Neural cell (in vitro differentiated cells): ENCODE results near the gene ASB1. TPM values are rescaled to one million over a fixed set of nuclear protein-coding genes. Genes with fewer than 3 reads are reported as not detected.

Experiments
- H2AFZ ChIP-seq: fragments of 200-600, 300-800 bp; sonication (generic), shearing (Covaris generic); 2 replicates; pipeline ENCODE4 v1.6.0; 2014; ENCODE audit warnings: low read depth, mild to moderate bottlenecking, antibody characterized with exemption, low read length, moderate library complexity
- H3F3A ChIP-seq: fragments of 200-600 bp; shearing (Covaris generic); 2 replicates; pipeline ENCODE4 v1.6.1; 2016; ENCODE audit warnings: mild to moderate bottlenecking, moderate library complexity, mixed read lengths, antibody characterized with exemption, low read length; ENCODE audit not compliant: insufficient read depth, poor library complexity, severe bottlenecking
- H3K27ac ChIP-seq: fragments of 200-600, 300-800 bp; sonication (generic), shearing (Covaris generic); 2 replicates; pipeline ENCODE4 v1.5.1; 2014; ENCODE audit warnings: mild to moderate bottlenecking, low read length, moderate library complexity
- H3K27me3 ChIP-seq: fragments of 300-800, 200-600 bp; sonication (generic), shearing (Covaris generic); 2 replicates; pipeline ENCODE4 v1.6.0; 2014; ENCODE audit warnings: mild to moderate bottlenecking, low read depth, low read length, moderate library complexity; ENCODE audit not compliant: insufficient read depth
- H3K36me3 ChIP-seq: fragments of 300-800, 200-600 bp; sonication (generic), shearing (Covaris generic); 2 replicates; pipeline ENCODE4 v1.5.1; 2014; ENCODE audit warnings: mild to moderate bottlenecking, antibody characterized with exemption, low read length, moderate library complexity; ENCODE audit not compliant: insufficient read depth
- H3K4me2 ChIP-seq: fragments of 300-800, 200-600 bp; sonication (generic), shearing (Covaris generic); 2 replicates; pipeline ENCODE4 v1.6.0; 2014; ENCODE audit warnings: mild to moderate bottlenecking, low read length
- H3K4me3 ChIP-seq: fragments of 300-800, 200-600 bp; sonication (generic), shearing (Covaris generic); 2 replicates; pipeline ENCODE4 v1.5.1; 2014; ENCODE audit warnings: mild to moderate bottlenecking, low read length, moderate library complexity
- H3K79me2 ChIP-seq: fragments of 200-600 bp; shearing (Covaris generic); replicated peaks from 2 replicates; pipeline ENCODE4 v1.6.0; 2014; ENCODE audit warnings: mild to moderate bottlenecking, low read length, moderate library complexity; ENCODE audit not compliant: insufficient read depth
- H3K9ac ChIP-seq: fragments of 300-800, 200-600 bp; sonication (generic), shearing (Covaris generic); 2 replicates; pipeline ENCODE4 v1.6.1; 2016; ENCODE audit warnings: mild to moderate bottlenecking, low read length, mixed read lengths
- H3K9me2 ChIP-seq: fragments of 200-600 bp; shearing (Covaris generic); 2 replicates; pipeline ENCODE4 v1.6.1; 2016; ENCODE audit warnings: mild to moderate bottlenecking, low read length, mixed read lengths; ENCODE audit not compliant: insufficient read depth
- H3K9me3 ChIP-seq: fragments of 200-600, 300-800 bp; sonication (generic), shearing (Covaris generic); 2 replicates; pipeline ENCODE4 v1.6.1; 2016; ENCODE audit warnings: mild to moderate bottlenecking, mixed run types, low read length, moderate library complexity, mixed read lengths
- H4K20me1 ChIP-seq: fragments of 200-600 bp; shearing (Covaris generic); 2 replicates; pipeline ENCODE4 v1.6.1; 2016; ENCODE audit warnings: mild to moderate bottlenecking, mixed run types; ENCODE audit not compliant: insufficient read depth
- EP300 ChIP-seq: fragments of 450-650 bp; conservative IDR thresholded peaks from 2 replicates; pipeline ENCODE4 v1.6.1; 2014; ENCODE audit warnings: antibody characterized with exemption, mild to moderate bottlenecking, moderate library complexity; ENCODE audit not compliant: poor library complexity, severe bottlenecking
- EZH2 ChIP-seq: fragments of 200-600, 300-800 bp; shearing (Covaris generic), sonication (generic); IDR thresholded peaks from 2 replicates; pipeline ENCODE4 v1.6.1; 2014; ENCODE audit warnings: antibody characterized with exemption, low read length, borderline replicate concordance, mild to moderate bottlenecking; ENCODE audit not compliant: insufficient read depth, poor library complexity, severe bottlenecking
- MXI1 ChIP-seq: fragments of 450-650 bp; conservative IDR thresholded peaks from 2 replicates; pipeline ENCODE4 v1.6.1; 2014; ENCODE audit warnings: antibody characterized with exemption, mild to moderate bottlenecking; ENCODE audit not compliant: poor library complexity, severe bottlenecking
- POLR2AphosphoS5 ChIP-seq: IDR thresholded peaks from 2 replicates; pipeline ENCODE4 v1.6.1; 2012
- RAD21 ChIP-seq: fragments of 450-650 bp; conservative IDR thresholded peaks from 2 replicates; pipeline ENCODE4 v1.6.1; 2014; ENCODE audit warnings: antibody characterized with exemption, mild to moderate bottlenecking, moderate library complexity
- SMC3 ChIP-seq: fragments of 450-650 bp; conservative IDR thresholded peaks from 2 replicates; pipeline ENCODE4 v1.6.1; 2014; ENCODE audit warnings: antibody characterized with exemption, mild to moderate bottlenecking, moderate library complexity; ENCODE audit not compliant: poor library complexity
- TAF1 ChIP-seq: IDR thresholded peaks from 2 replicates; pipeline ENCODE4 v1.6.1; 2012; ENCODE audit warnings: low read depth
- polyA plus RNA-seq: library from polyadenylated mRNA; depleted of rRNA; stranded (reverse); fragments of >200 nt; gene quantifications from 2 replicates; pipeline ENCODE4 v1.2.3, GENCODE V29; 2014
- TF ChIP-seq, protein P1 (sequence below): IDR thresholded peaks from 2 replicates; pipeline ENCODE4 v1.6.1; 2012; ENCODE audit warnings: borderline replicate concordance
- TF ChIP-seq, protein P2 (sequence below): fragments of 450-650 bp; IDR thresholded peaks from 2 replicates; pipeline ENCODE4 v1.5.1; 2014; ENCODE audit warnings: antibody characterized with exemption, mild to moderate bottlenecking, moderate library complexity; ENCODE audit not compliant: poor library complexity, severe bottlenecking

ASB1 gene
- polyA plus RNA-seq, 1 donor from 2014 or later = 13.7 TPM

DNA sequence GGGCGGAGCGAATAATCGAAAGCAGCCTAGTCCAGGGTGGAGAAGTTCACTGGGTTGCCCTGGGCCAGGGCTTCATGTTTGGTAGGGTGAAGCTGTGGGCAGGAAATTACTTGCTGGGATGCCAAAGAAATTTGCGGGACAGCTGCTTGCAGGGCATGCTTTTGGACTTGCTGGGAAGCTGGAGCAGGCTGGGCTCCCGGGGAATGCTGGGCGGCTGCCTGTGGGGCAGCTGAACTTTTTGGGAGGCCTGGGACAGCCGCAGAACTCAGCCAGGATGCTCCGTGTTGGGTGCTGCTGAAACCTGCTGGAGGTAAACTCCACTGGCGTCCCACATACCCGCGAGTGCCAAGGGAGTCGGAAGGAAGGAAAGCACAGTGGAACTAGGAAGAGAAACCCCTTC is 31.9 kb downstream of the ASB1 start:
- Histone ChIP-seq H3K4me3 (no peak overlapping the region), H4K20me1 (no peaks in the 10 kb centered on the region), H3K9me2 (no peaks in the 10 kb centered on the region), H3K27ac (no peak overlapping the region), H3K9me3 (no peaks in the 10 kb centered on the region), H3K9ac (no peak overlapping the region), H3K36me3 (no peaks in the 10 kb centered on the region), H3K79me2 (no peaks in the 10 kb centered on the region), H3F3A (no peaks in the 10 kb centered on the region), H3K4me2 (no peak overlapping the region), H2AFZ (no peak overlapping the region), H3K27me3 (no peaks in the 10 kb centered on the region)
- TF ChIP-seq EP300 (no peak), RAD21 (no peak)

DNA sequence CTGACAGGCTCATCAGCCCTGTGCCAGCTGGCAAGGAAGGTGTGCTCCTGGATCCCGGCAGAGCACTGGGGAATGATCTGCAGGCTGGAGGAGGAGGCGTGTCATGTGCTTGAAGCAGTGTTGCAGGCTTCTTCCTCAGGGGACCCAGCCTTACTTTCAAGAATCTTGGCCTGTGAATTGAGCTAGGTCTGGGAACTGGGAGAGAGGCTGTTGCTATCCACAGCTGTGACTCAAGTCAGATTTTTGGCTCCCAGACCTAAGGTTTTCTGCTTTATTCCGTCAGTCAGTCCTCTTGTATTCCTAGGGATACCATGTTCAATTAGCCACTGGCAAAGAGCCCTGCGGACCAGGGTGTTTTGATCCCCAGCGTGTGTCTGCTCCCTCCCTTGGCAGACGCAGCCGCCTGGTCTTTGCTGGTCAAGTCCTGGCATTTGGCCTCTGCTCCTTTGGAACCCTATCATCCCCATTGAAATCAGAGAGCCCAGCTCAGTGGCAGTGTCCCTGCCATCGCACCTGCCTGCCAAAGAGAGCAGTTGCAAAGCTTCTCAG is 32.4 kb downstream of the ASB1 start:
- Histone ChIP-seq H4K20me1 (no peaks in the 10 kb centered on the region), H3K27me3 (no peaks in the 10 kb centered on the region), H3K4me2 (no peak overlapping the region), H3K9me2 (no peaks in the 10 kb centered on the region), H3K27ac (no peak overlapping the region), H2AFZ (no peak overlapping the region), H3K4me3 (no peak overlapping the region), H3F3A (no peaks in the 10 kb centered on the region), H3K36me3 (no peaks in the 10 kb centered on the region), H3K9me3 (no peaks in the 10 kb centered on the region), H3K79me2 (no peaks in the 10 kb centered on the region), H3K9ac (no peak overlapping the region)
- TF ChIP-seq EZH2 (no peak), POLR2AphosphoS5 (no peak), MXI1 (no peak), EP300 (no peak), SMC3 (no peak), TAF1 (no peak), RAD21 (no peak)
- TF ChIP-seq, protein P1, sequence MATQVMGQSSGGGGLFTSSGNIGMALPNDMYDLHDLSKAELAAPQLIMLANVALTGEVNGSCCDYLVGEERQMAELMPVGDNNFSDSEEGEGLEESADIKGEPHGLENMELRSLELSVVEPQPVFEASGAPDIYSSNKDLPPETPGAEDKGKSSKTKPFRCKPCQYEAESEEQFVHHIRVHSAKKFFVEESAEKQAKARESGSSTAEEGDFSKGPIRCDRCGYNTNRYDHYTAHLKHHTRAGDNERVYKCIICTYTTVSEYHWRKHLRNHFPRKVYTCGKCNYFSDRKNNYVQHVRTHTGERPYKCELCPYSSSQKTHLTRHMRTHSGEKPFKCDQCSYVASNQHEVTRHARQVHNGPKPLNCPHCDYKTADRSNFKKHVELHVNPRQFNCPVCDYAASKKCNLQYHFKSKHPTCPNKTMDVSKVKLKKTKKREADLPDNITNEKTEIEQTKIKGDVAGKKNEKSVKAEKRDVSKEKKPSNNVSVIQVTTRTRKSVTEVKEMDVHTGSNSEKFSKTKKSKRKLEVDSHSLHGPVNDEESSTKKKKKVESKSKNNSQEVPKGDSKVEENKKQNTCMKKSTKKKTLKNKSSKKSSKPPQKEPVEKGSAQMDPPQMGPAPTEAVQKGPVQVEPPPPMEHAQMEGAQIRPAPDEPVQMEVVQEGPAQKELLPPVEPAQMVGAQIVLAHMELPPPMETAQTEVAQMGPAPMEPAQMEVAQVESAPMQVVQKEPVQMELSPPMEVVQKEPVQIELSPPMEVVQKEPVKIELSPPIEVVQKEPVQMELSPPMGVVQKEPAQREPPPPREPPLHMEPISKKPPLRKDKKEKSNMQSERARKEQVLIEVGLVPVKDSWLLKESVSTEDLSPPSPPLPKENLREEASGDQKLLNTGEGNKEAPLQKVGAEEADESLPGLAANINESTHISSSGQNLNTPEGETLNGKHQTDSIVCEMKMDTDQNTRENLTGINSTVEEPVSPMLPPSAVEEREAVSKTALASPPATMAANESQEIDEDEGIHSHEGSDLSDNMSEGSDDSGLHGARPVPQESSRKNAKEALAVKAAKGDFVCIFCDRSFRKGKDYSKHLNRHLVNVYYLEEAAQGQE = no peak
- TF ChIP-seq, protein P2, sequence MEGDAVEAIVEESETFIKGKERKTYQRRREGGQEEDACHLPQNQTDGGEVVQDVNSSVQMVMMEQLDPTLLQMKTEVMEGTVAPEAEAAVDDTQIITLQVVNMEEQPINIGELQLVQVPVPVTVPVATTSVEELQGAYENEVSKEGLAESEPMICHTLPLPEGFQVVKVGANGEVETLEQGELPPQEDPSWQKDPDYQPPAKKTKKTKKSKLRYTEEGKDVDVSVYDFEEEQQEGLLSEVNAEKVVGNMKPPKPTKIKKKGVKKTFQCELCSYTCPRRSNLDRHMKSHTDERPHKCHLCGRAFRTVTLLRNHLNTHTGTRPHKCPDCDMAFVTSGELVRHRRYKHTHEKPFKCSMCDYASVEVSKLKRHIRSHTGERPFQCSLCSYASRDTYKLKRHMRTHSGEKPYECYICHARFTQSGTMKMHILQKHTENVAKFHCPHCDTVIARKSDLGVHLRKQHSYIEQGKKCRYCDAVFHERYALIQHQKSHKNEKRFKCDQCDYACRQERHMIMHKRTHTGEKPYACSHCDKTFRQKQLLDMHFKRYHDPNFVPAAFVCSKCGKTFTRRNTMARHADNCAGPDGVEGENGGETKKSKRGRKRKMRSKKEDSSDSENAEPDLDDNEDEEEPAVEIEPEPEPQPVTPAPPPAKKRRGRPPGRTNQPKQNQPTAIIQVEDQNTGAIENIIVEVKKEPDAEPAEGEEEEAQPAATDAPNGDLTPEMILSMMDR = no peak

DNA sequence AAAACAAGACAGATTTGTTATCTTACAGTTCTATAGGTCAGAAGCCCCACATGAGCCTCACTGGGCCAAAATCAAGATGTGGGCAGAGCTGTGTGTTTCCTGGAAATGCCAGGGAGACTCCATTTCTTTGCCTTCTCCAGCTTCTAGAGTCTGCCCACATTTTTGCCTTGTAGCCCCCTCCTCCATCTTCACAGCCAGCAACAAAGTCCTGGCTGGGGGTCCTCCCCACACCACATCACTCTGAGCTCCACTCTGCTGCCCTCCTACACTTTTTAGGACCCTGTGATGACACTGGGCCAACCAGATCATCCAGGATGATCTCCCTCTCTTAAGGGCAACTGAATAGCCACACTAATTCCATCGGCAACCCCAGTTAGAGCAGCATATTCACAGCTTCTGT is 34.3 kb downstream of the ASB1 start:
- H3K27me3 ChIP-seq = no peaks in the 10 kb centered on the region
- H3K79me2 ChIP-seq = no peaks in the 10 kb centered on the region
- no peak overlapping the region for H3K9ac ChIP-seq
- H3K4me2 ChIP-seq = no peak overlapping the region
- H3K9me2 ChIP-seq = no peaks in the 10 kb centered on the region
- no peak overlapping the region for H2AFZ ChIP-seq
- no peaks in the 10 kb centered on the region for H3K36me3 ChIP-seq
- no peaks in the 10 kb centered on the region for H3F3A ChIP-seq
- H3K9me3 ChIP-seq = no peaks in the 10 kb centered on the region
- H4K20me1 ChIP-seq = no peaks in the 10 kb centered on the region
- no peak overlapping the region for H3K27ac ChIP-seq
- H3K4me3 ChIP-seq = no peak overlapping the region
- TF ChIP-seq POLR2AphosphoS5 (no peak), RAD21 (no peak), EP300 (no peak), TAF1 (no peak), SMC3 (no peak), EZH2 (no peak), MXI1 (no peak)
- TF ChIP-seq, protein P2 = no peak
- TF ChIP-seq, protein P1 = no peak
